Gastrocnemius medialis (tissue), 4 donors: Measurements from ENCODE around the gene SLC19A2.
"Not testable (repeated sequence)": the region's sequence is repeated elsewhere in the genome, so short reads cannot be mapped to it uniquely, and the experiment has no call there.

Source experiments
- CTCF ChIP-seq, 5 experiments: fragments of 450-650 bp in 3 of 5; fragments of 200-600 bp in 2 of 5; sonication (generic) in 2 of 5; IDR thresholded peaks in 4 of 5; conservative IDR thresholded peaks in 1 of 5; 1 replicate in 4 of 5; 2 replicates in 1 of 5; pipeline ENCODE4 v1.5.1; 2016 to 2019; ENCODE audit warnings: antibody characterized with exemption in 5 of 5, mild to moderate bottlenecking in 3 of 5, moderate library complexity in 3 of 5
- POLR2A ChIP-seq, 2 donors: fragments of 450-650 bp; IDR thresholded peaks; one replicate each; pipeline ENCODE4 v1.6.1; 2017; ENCODE audit warnings: antibody characterized with exemption in 2 of 2, mild to moderate bottlenecking in 2 of 2, moderate library complexity in 2 of 2

- TF ChIP-seq CTCF (IDR thresholded peaks at IDR 0.05 in 4 of 5, conservative IDR thresholded peaks at IDR 0.05 in 1 of 5); POLR2A (IDR thresholded peaks at IDR 0.05): not testable (repeated sequence)
These were observed 47.9 kb upstream of the SLC19A2 start for GRCh38 chr1:169533528-169534190.
